Inflammatory macrophage treated with lipopolysaccharide for 4 hours (primary cell): Measurements from ENCODE around the gene KRT36.

ENCODE experiments used
- DNase-seq: peaks from one replicate; pipeline ENCODE4 v3.0.0-alpha.2; 2020

Gene KRT36

GRCh38 chr17:41475421-41475820, 14.3 kb downstream of the KRT36 start:
- DNase-seq = no peak

GRCh38 chr17:41474863-41475262, 14.8 kb downstream of the KRT36 start:
- no peak for DNase-seq

- DNase-seq = no peak
Observed at GRCh38 chr17:41468346-41468745, 21.4 kb downstream of the KRT36 start.

GRCh38 chr17:41467561-41467960, 22.1 kb downstream of the KRT36 start:
- no peak for DNase-seq

GRCh38 chr17:41466988-41467387, 22.7 kb downstream of the KRT36 start, which contains the start of gene KRT32:
TSS of gene KRT32 (minus strand) at chr17:41467386. CDS start at chr17:41467325, 61 bp downstream.
- DNase-seq = no peak

- no peak for DNase-seq
Observed at GRCh38 chr17:41464682-41465081, 25.0 kb downstream of the KRT36 start.

- DNase-seq = no peak
Observed at GRCh38 chr17:41464173-41464572, 25.5 kb downstream of the KRT36 start.

GRCh38 chr17:41463746-41464145, 26.0 kb downstream of the KRT36 start:
- no peak for DNase-seq

- no peak for DNase-seq
Observed at GRCh38 chr17:41462705-41463104, 27.0 kb downstream of the KRT36 start.

- DNase-seq = no peak
Observed at GRCh38 chr17:41457676-41458075, 32.0 kb downstream of the KRT36 start.

GRCh38 chr17:41456204-41456603, 33.5 kb downstream of the KRT36 start:
- no peak for DNase-seq

GRCh38 chr17:41455236-41455635, 34.5 kb downstream of the KRT36 start:
- DNase-seq = no peak

GRCh38 chr17:41453066-41453465, 36.6 kb downstream of the KRT36 start:
- no peak for DNase-seq

GRCh38 chr17:41452281-41452680, 37.4 kb downstream of the KRT36 start:
- DNase-seq = no peak

GRCh38 chr17:41451154-41451728, 38.5 kb downstream of the KRT36 start:
- no peak for DNase-seq

GRCh38 chr17:41449008-41449407, 40.7 kb downstream of the KRT36 start:
- no peak for DNase-seq

- no peak for DNase-seq
Observed at GRCh38 chr17:41448506-41448905, 41.2 kb downstream of the KRT36 start.

- DNase-seq = no peak
Observed at GRCh38 chr17:41446806-41447205, 42.9 kb downstream of the KRT36 start.

- no peak for DNase-seq
Observed at GRCh38 chr17:41444640-41445039, 45.1 kb downstream of the KRT36 start.

- no peak for DNase-seq
Observed at GRCh38 chr17:41444186-41444585, 45.5 kb downstream of the KRT36 start.

GRCh38 chr17:41442739-41443138, 47.0 kb downstream of the KRT36 start:
- DNase-seq = no peak

- DNase-seq = no peak
Observed at GRCh38 chr17:41440531-41441033, 49.1 kb downstream of the KRT36 start, which contains the start of gene KRT38. TSS of gene KRT38 (minus strand) at chr17:41440983. CDS start at chr17:41440921, 62 bp downstream.

- no peak for DNase-seq
Observed at GRCh38 chr17:41439375-41439774, 50.3 kb downstream of the KRT36 start.

GRCh38 chr17:41437769-41438168, 51.9 kb downstream of the KRT36 start:
- DNase-seq = no peak

- no peak for DNase-seq
Observed at GRCh38 chr17:41437254-41437653, 52.5 kb downstream of the KRT36 start.
